Endodermal cell (in vitro differentiated cells): Measurements from ENCODE around the gene ZNF627. TPM values are rescaled to one million over a fixed set of nuclear protein-coding genes. Genes with fewer than 3 reads are reported as not detected.

Experiments used
- DNase-seq: peaks from one replicate; pipeline ENCODE4 v3.0.0-alpha.2; 2017
- H3K27ac ChIP-seq: 2 replicates; pipeline ENCODE4 v1.5.1; 2013; ENCODE audit warnings: mild to moderate bottlenecking, low read depth, low read length, moderate library complexity
- H3K27me3 ChIP-seq: 2 replicates; pipeline ENCODE4 v1.6.1; 2013; ENCODE audit warnings: mild to moderate bottlenecking, low read length, moderate library complexity; ENCODE audit not compliant: insufficient read depth, control insufficient read depth, poor library complexity, severe bottlenecking
- H3K36me3 ChIP-seq: 2 replicates; pipeline ENCODE4 v1.7.0; 2013; ENCODE audit warnings: mild to moderate bottlenecking, low read length, moderate library complexity; ENCODE audit not compliant: control insufficient read depth, insufficient read depth
- H3K4me1 ChIP-seq: one replicate; pipeline ENCODE4 v1.7.0; 2013; ENCODE audit warnings: low read length; ENCODE audit not compliant: control insufficient read depth, insufficient read depth
- H3K4me3 ChIP-seq: 2 replicates; pipeline ENCODE4 v1.5.1; 2013; ENCODE audit warnings: mild to moderate bottlenecking, low read length, moderate library complexity
- H3K9ac ChIP-seq: 2 replicates; pipeline ENCODE4 v1.6.1; 2013; ENCODE audit warnings: mild to moderate bottlenecking, low read length, moderate library complexity; ENCODE audit not compliant: poor library complexity, severe bottlenecking; ENCODE audit errors: extremely low read depth
- H3K9me3 ChIP-seq: 2 replicates; pipeline ENCODE4 v1.6.1; 2013; ENCODE audit warnings: mild to moderate bottlenecking, low read length, moderate library complexity; ENCODE audit not compliant: control insufficient read depth
- H3K27ac Mint-ChIP-seq: 2 replicates; pipeline ENCODE4 v1.8.0; 2020; ENCODE audit warnings: mixed read lengths
- H3K27me3 Mint-ChIP-seq: 2 replicates; pipeline ENCODE4 v1.8.0; 2021; ENCODE audit warnings: mild to moderate bottlenecking, mixed read lengths; ENCODE audit not compliant: insufficient read depth
- H3K36me3 Mint-ChIP-seq: 2 replicates; pipeline ENCODE4 v1.8.0; 2020; ENCODE audit warnings: low read depth, mixed read lengths
- H3K4me1 Mint-ChIP-seq: 2 replicates; pipeline ENCODE4 v1.8.0; 2020; ENCODE audit warnings: mixed read lengths
- H3K4me3 Mint-ChIP-seq: 2 replicates; pipeline ENCODE4 v1.8.0; 2020; ENCODE audit warnings: mild to moderate bottlenecking, moderate library complexity, mixed read lengths
- H3K9me3 Mint-ChIP-seq: 2 replicates; pipeline ENCODE4 v1.8.0; 2020; ENCODE audit warnings: mild to moderate bottlenecking, mixed read lengths
- CTCF ChIP-seq: fragments of 200-600 bp; sonication (generic); conservative IDR thresholded peaks from 2 replicates; pipeline ENCODE4 v1.5.0; 2021; ENCODE audit warnings: antibody characterized with exemption, mild to moderate bottlenecking
- WGBS, 2 experiments: methylation state at CpG; one replicate each; pipeline versions ENCODE4 v1.1.5 to v1.1.7; 2013; ENCODE audit warnings: missing lambda C conversion rate in 2 of 2, mixed read lengths in 1 of 2; ENCODE audit not compliant: insufficient coverage in 1 of 2, insufficient read length in 1 of 2; 5-methylcytosine and 5-hydroxymethylcytosine counted together
- total RNA-seq, 2 donors: library from RNA; stranded (reverse); fragmentation: NEBNext Ultra II Directional in 1 of 2; extraction: Animal tissue kit (Norgen Biotek cat#: 25700) in 1 of 2; gene quantifications; 2 replicates in 1 of 2; 3 replicates in 1 of 2; pipeline ENCODE4 v1.2.1, GENCODE V29; 2021

Gene ZNF627
- total RNA-seq, 2 donors from 2014 or later, result 22.0 to 30.5 TPM

GRCh38 chr19:11549386-11549953, 47.8 kb upstream of the ZNF627 start:
- Mint-ChIP-seq H3K27me3 (no peaks in the 10 kb centered on the region), H3K4me1 (no peaks in the 10 kb centered on the region), H3K36me3 (peaks cover 20% of the 10 kb centered on the region), H3K9me3 (no peaks in the 10 kb centered on the region), H3K4me3 (no peak overlapping the region), H3K27ac (no peak overlapping the region)
- Histone ChIP-seq H3K4me3 (no peak overlapping the region), H3K9me3 (no peaks in the 10 kb centered on the region), H3K9ac (no peak overlapping the region), H3K27me3 (no peaks in the 10 kb centered on the region), H3K27ac (no peak overlapping the region), H3K36me3 (peaks cover 44% of the 10 kb centered on the region), H3K4me1 (no peaks in the 10 kb centered on the region)
- 95 to 96% methylated on average over 18 to 24 of the region's 24 CpGs for WGBS, 2 experiments
- no peak for TF ChIP-seq CTCF
- DNase-seq, result no peak

- TF ChIP-seq CTCF, result no peak
- peaks cover 46% of the 10 kb centered on the region for H3K36me3 ChIP-seq
- H3K4me1 Mint-ChIP-seq, result no peaks in the 10 kb centered on the region
- H3K4me1 ChIP-seq, result no peaks in the 10 kb centered on the region
- H3K36me3 Mint-ChIP-seq, result peaks cover 22% of the 10 kb centered on the region
- no peak overlapping the region for H3K4me3 ChIP-seq
- H3K9ac ChIP-seq, result no peak overlapping the region
- DNase-seq, result no peak
- no peaks in the 10 kb centered on the region for H3K27me3 Mint-ChIP-seq
- no peak overlapping the region for H3K27ac ChIP-seq
- no peak overlapping the region for H3K4me3 Mint-ChIP-seq
- WGBS, 2 experiments, result 87 to 94% methylated on average over 3 to 8 of the region's 8 CpGs
- H3K27me3 ChIP-seq, result no peaks in the 10 kb centered on the region
- H3K9me3 Mint-ChIP-seq, result no peaks in the 10 kb centered on the region
- H3K27ac Mint-ChIP-seq, result no peak overlapping the region
- no peaks in the 10 kb centered on the region for H3K9me3 ChIP-seq
Observed at GRCh38 chr19:11550265-11550664, 47.0 kb upstream of the ZNF627 start.

- peak; percentile 88 for DNase-seq
Observed at GRCh38 chr19:11551603-11552235, 45.6 kb upstream of the ZNF627 start.

More at GRCh38 chr19:11551603-11552235, 45.6 kb upstream of the ZNF627 start:
- no peak overlapping the region for H3K27ac ChIP-seq
- Mint-ChIP-seq H3K27me3 (no peaks in the 10 kb centered on the region), H3K4me1 (no peaks in the 10 kb centered on the region), H3K27ac (no peak overlapping the region), H3K36me3 (peaks cover 26% of the 10 kb centered on the region), H3K9me3 (no peaks in the 10 kb centered on the region), H3K4me3 (no peak overlapping the region)
- no peak overlapping the region for H3K4me3 ChIP-seq
- no peaks in the 10 kb centered on the region for H3K27me3 ChIP-seq
- H3K36me3 ChIP-seq, result peaks cover 53% of the 10 kb centered on the region
- H3K9ac ChIP-seq, result no peak overlapping the region
- peak; percentile 77 for TF ChIP-seq CTCF
- H3K4me1 ChIP-seq, result no peaks in the 10 kb centered on the region
- whole genome bisulfite sequencing, 2 experiments, result 87 to 88% methylated on average over 18 to 26 of the region's 26 CpGs
- no peaks in the 10 kb centered on the region for H3K9me3 ChIP-seq
